ENCODE results near the gene CT45A3.
A peak's percentile ranks its signal among the peaks of the same experiment; 100 is the strongest.
"Not testable (repeated sequence)": the region's sequence is repeated elsewhere in the genome, so short reads cannot be mapped to it uniquely, and the experiment has no call there.

Gene CT45A3

GRCh38 chrX:135768091-135768490 lies at the start of gene CT45A3:
TSS of gene CT45A3 (minus strand) at chrX:135768191. CDS start at chrX:135764444, 3,747 bp downstream.
- DNase-seq (ENCODE audit: low read depth); H3K4me3 ChIP-seq (ENCODE audit: low read depth, low read length): not testable (repeated sequence)

- DNase-seq (ENCODE audit: low read depth); H3K4me3 ChIP-seq (ENCODE audit: low read depth, low read length): not testable (repeated sequence)
Observed at GRCh38 chrX:135802687-135803086, 34.7 kb upstream of the CT45A3 start, which contains the start of gene CT45A6. TSS of gene CT45A6 (minus strand) at chrX:135802787. CDS start at chrX:135798993, 3,794 bp downstream.

GRCh38 chrX:135785403-135785802 lies 17.4 kb upstream of the CT45A3 start, which contains the start of gene CT45A5:
TSS of gene CT45A5 (minus strand) at chrX:135785503. CDS start at chrX:135781729, 3,774 bp downstream.
- not testable (repeated sequence) for DNase-seq (ENCODE audit: low read depth); H3K4me3 ChIP-seq (ENCODE audit: low read depth, low read length)

- not testable (repeated sequence) for H3K4me3 ChIP-seq (ENCODE audit: low read depth, low read length); DNase-seq (ENCODE audit: low read depth)
Observed at GRCh38 chrX:135744739-135745138, 23.3 kb downstream of the CT45A3 start.

- no peak for DNase-seq (ENCODE audit: low read depth)
Observed at GRCh38 chrX:135741192-135741715, 26.7 kb downstream of the CT45A3 start.

GRCh38 chrX:135740681-135741149 lies 27.3 kb downstream of the CT45A3 start:
- peak; percentile 44 for DNase-seq (ENCODE audit: low read depth)
- peak; percentile 59 for TF ChIP-seq CTCF (IDR thresholded peaks at IDR 0.05; ENCODE audit: insufficient read depth, low read depth, low read length, missing control alignments)
- H3K4me3 ChIP-seq (ENCODE audit: low read depth, low read length) = no peak overlapping the region

More at GRCh38 chrX:135741192-135741715, 26.7 kb downstream of the CT45A3 start:
- no peak for TF ChIP-seq CTCF (IDR thresholded peaks at IDR 0.05; ENCODE audit: insufficient read depth, low read depth, low read length, missing control alignments)
- H3K4me3 ChIP-seq (ENCODE audit: low read depth, low read length) = no peak overlapping the region

GRCh38 chrX:135737366-135738071 lies 30.5 kb downstream of the CT45A3 start:
- H3K4me3 ChIP-seq (ENCODE audit: low read depth, low read length) = no peak overlapping the region
- no peak for DNase-seq (ENCODE audit: low read depth)

GRCh38 chrX:135734666-135735065 lies 33.3 kb downstream of the CT45A3 start:
- not testable (repeated sequence) for DNase-seq (ENCODE audit: low read depth); H3K4me3 ChIP-seq (ENCODE audit: low read depth, low read length)

More at GRCh38 chrX:135737366-135738071, 30.5 kb downstream of the CT45A3 start:
- no peak for TF ChIP-seq CTCF (IDR thresholded peaks at IDR 0.05; ENCODE audit: insufficient read depth, low read depth, low read length, missing control alignments)

GRCh38 chrX:135713795-135714194 lies 54.2 kb downstream of the CT45A3 start:
- no peak for TF ChIP-seq CTCF (IDR thresholded peaks at IDR 0.05; ENCODE audit: insufficient read depth, low read depth, low read length, missing control alignments)
- no peak for DNase-seq (ENCODE audit: low read depth)

More at GRCh38 chrX:135713795-135714194, 54.2 kb downstream of the CT45A3 start:
- no peak overlapping the region for H3K4me3 ChIP-seq (ENCODE audit: low read depth, low read length)
